Skeletal muscle satellite cell (primary cell): ENCODE results near the gene ADAM22.

Experiments used
- H3K27me3 ChIP-seq: 2 replicates; pipeline ENCODE4 v1.7.0; 2013; ENCODE audit warnings: low read length; ENCODE audit not compliant: control insufficient read depth, insufficient read depth
- H3K36me3 ChIP-seq: 2 replicates; pipeline ENCODE4 v1.7.0; 2013; ENCODE audit warnings: mild to moderate bottlenecking, control low read depth, low read length; ENCODE audit not compliant: insufficient read depth
- H3K4me1 ChIP-seq: 2 replicates; pipeline ENCODE4 v1.7.0; 2013; ENCODE audit warnings: low read length; ENCODE audit not compliant: control insufficient read depth, insufficient read depth
- H3K4me2 ChIP-seq: 2 replicates; pipeline ENCODE4 v1.7.0; 2013; ENCODE audit warnings: mild to moderate bottlenecking, low read length
- H3K4me3 ChIP-seq: 2 replicates; pipeline ENCODE4 v1.7.0; 2013; ENCODE audit warnings: low read length
- H3K9ac ChIP-seq: 2 replicates; pipeline ENCODE4 v1.7.0; 2013; ENCODE audit warnings: mild to moderate bottlenecking, low read depth, low read length, moderate library complexity
- H3K9me3 ChIP-seq: replicated peaks from 2 replicates; pipeline ENCODE4 v1.7.0; 2013; ENCODE audit warnings: mild to moderate bottlenecking, control low read depth, low read length

ADAM22 gene

GRCh38 chr7:88009651-88010050, 75.6 kb downstream of the ADAM22 start:
- Histone ChIP-seq H3K27me3 (no peaks in the 10 kb centered on the region), H3K9me3 (no peaks in the 10 kb centered on the region), H3K9ac (no peak overlapping the region), H3K36me3 (no peaks in the 10 kb centered on the region), H3K4me3 (no peak overlapping the region), H3K4me1 (no peaks in the 10 kb centered on the region), H3K4me2 (no peak overlapping the region)

GRCh38 chr7:88012086-88012485, 78.0 kb downstream of the ADAM22 start:
- H3K4me1 ChIP-seq, result no peaks in the 10 kb centered on the region
- no peaks in the 10 kb centered on the region for H3K36me3 ChIP-seq
- H3K9me3 ChIP-seq, result no peaks in the 10 kb centered on the region
- no peak overlapping the region for H3K4me2 ChIP-seq
- no peaks in the 10 kb centered on the region for H3K27me3 ChIP-seq
- no peak overlapping the region for H3K9ac ChIP-seq
- H3K4me3 ChIP-seq, result no peak overlapping the region

GRCh38 chr7:88013981-88014380, 79.9 kb downstream of the ADAM22 start:
- Histone ChIP-seq H3K36me3 (no peaks in the 10 kb centered on the region), H3K27me3 (no peaks in the 10 kb centered on the region), H3K4me3 (no peak overlapping the region), H3K9me3 (no peaks in the 10 kb centered on the region), H3K9ac (no peak overlapping the region), H3K4me1 (no peaks in the 10 kb centered on the region), H3K4me2 (no peak overlapping the region)

GRCh38 chr7:88014581-88014980, 80.5 kb downstream of the ADAM22 start:
- H3K4me1 ChIP-seq, result no peaks in the 10 kb centered on the region
- H3K4me3 ChIP-seq, result no peak overlapping the region
- no peak overlapping the region for H3K9ac ChIP-seq
- H3K4me2 ChIP-seq, result no peak overlapping the region
- no peaks in the 10 kb centered on the region for H3K9me3 ChIP-seq
- H3K27me3 ChIP-seq, result no peaks in the 10 kb centered on the region
- H3K36me3 ChIP-seq, result no peaks in the 10 kb centered on the region

GRCh38 chr7:88015309-88015708, 81.3 kb downstream of the ADAM22 start:
- H3K4me1 ChIP-seq, result no peaks in the 10 kb centered on the region
- H3K9me3 ChIP-seq, result no peaks in the 10 kb centered on the region
- H3K4me2 ChIP-seq, result no peak overlapping the region

GRCh38 chr7:88018501-88018900, 84.5 kb downstream of the ADAM22 start:
- H3K4me1 ChIP-seq, result peaks cover 9% of the 10 kb centered on the region
- H3K9ac ChIP-seq, result no peak overlapping the region
- no peaks in the 10 kb centered on the region for H3K9me3 ChIP-seq
- H3K4me2 ChIP-seq, result no peak overlapping the region
- H3K4me3 ChIP-seq, result no peak overlapping the region
- no peaks in the 10 kb centered on the region for H3K36me3 ChIP-seq
- H3K27me3 ChIP-seq, result no peaks in the 10 kb centered on the region

More at GRCh38 chr7:88015309-88015708, 81.3 kb downstream of the ADAM22 start:
- Histone ChIP-seq H3K9ac (no peak overlapping the region), H3K36me3 (no peaks in the 10 kb centered on the region), H3K4me3 (no peak overlapping the region), H3K27me3 (no peaks in the 10 kb centered on the region)

GRCh38 chr7:88020953-88021665, 87.1 kb downstream of the ADAM22 start:
- no peaks in the 10 kb centered on the region for H3K36me3 ChIP-seq
- no peak overlapping the region for H3K4me3 ChIP-seq
- H3K4me2 ChIP-seq, result peak overlapping the region; percentile 15
- no peaks in the 10 kb centered on the region for H3K27me3 ChIP-seq
- peaks cover 9% of the 10 kb centered on the region for H3K4me1 ChIP-seq
- no peak overlapping the region for H3K9ac ChIP-seq
- no peaks in the 10 kb centered on the region for H3K9me3 ChIP-seq

- no peak overlapping the region for H3K4me3 ChIP-seq
- H3K27me3 ChIP-seq, result no peaks in the 10 kb centered on the region
- H3K4me2 ChIP-seq, result no peak overlapping the region
- H3K9me3 ChIP-seq, result no peaks in the 10 kb centered on the region
- H3K36me3 ChIP-seq, result no peaks in the 10 kb centered on the region
- no peak overlapping the region for H3K9ac ChIP-seq
- H3K4me1 ChIP-seq, result no peaks in the 10 kb centered on the region
Observed at GRCh38 chr7:88027724-88028123, 93.7 kb downstream of the ADAM22 start.

GRCh38 chr7:88034083-88034695, 100.1 kb downstream of the ADAM22 start:
- Histone ChIP-seq H3K4me1 (no peaks in the 10 kb centered on the region), H3K27me3 (no peaks in the 10 kb centered on the region), H3K4me2 (no peak overlapping the region), H3K9ac (no peak overlapping the region), H3K4me3 (no peak overlapping the region), H3K36me3 (no peaks in the 10 kb centered on the region), H3K9me3 (no peaks in the 10 kb centered on the region)

- Histone ChIP-seq H3K4me1 (no peaks in the 10 kb centered on the region), H3K27me3 (no peaks in the 10 kb centered on the region), H3K36me3 (no peaks in the 10 kb centered on the region), H3K4me3 (no peak overlapping the region), H3K9ac (no peak overlapping the region), H3K4me2 (no peak overlapping the region), H3K9me3 (no peaks in the 10 kb centered on the region)
Observed at GRCh38 chr7:88037050-88037449, 103.0 kb downstream of the ADAM22 start.

- Histone ChIP-seq H3K9me3 (no peaks in the 10 kb centered on the region), H3K36me3 (no peaks in the 10 kb centered on the region)
Observed at GRCh38 chr7:88040694-88041093, 106.6 kb downstream of the ADAM22 start.

GRCh38 chr7:88041583-88041982, 107.5 kb downstream of the ADAM22 start:
- H3K4me1 ChIP-seq, result no peaks in the 10 kb centered on the region
- H3K36me3 ChIP-seq, result no peaks in the 10 kb centered on the region
- no peaks in the 10 kb centered on the region for H3K27me3 ChIP-seq
- no peak overlapping the region for H3K4me2 ChIP-seq
- no peaks in the 10 kb centered on the region for H3K9me3 ChIP-seq
- H3K4me3 ChIP-seq, result no peak overlapping the region
- no peak overlapping the region for H3K9ac ChIP-seq

More at GRCh38 chr7:88040694-88041093, 106.6 kb downstream of the ADAM22 start:
- Histone ChIP-seq H3K4me3 (no peak overlapping the region), H3K4me2 (no peak overlapping the region), H3K27me3 (no peaks in the 10 kb centered on the region), H3K9ac (no peak overlapping the region), H3K4me1 (no peaks in the 10 kb centered on the region)
